Stimulated activated CD4-positive, alpha-beta T cell treated with anti-CD3 and anti-CD28 coated beads, Interleukin-15, amount 100 ng/mL, for 1 hour (primary cell): Measurements from ENCODE around the gene SIRT5.

Experiments
- DNase-seq, 2 donors: peaks; one replicate each; pipeline ENCODE4 v3.0.0-alpha.2; 2020; ENCODE audit warnings: low read depth in 1 of 2, low spot score in 1 of 2

Gene SIRT5

GRCh38 chr6:13586603-13587542, 12.5 kb downstream of the SIRT5 start:
- no peak for DNase-seq

DNA sequence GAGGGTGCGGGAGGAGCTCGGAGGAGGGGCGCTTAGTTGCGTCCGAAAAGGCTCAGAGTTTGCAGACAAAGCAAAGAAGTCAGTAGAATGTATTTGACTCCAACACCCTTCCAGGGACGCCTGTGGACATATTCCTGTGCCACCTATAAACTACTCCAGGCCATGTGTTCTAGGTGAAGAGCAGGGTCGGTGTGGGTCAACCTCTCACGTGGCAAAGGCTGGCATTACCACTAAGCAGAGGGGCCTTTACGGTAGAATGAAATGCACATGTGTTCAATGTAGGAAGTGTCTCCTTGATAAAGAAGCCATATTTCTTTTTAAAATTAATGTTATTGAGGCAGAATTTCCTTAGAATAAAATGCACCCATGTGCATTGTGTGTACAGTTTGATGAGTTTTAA, 15.4 kb downstream of the SIRT5 start:
- no peak for DNase-seq

- no peak for DNase-seq
These were observed 16.3 kb downstream of the SIRT5 start for GRCh38 chr6:13590574-13591153.

DNA sequence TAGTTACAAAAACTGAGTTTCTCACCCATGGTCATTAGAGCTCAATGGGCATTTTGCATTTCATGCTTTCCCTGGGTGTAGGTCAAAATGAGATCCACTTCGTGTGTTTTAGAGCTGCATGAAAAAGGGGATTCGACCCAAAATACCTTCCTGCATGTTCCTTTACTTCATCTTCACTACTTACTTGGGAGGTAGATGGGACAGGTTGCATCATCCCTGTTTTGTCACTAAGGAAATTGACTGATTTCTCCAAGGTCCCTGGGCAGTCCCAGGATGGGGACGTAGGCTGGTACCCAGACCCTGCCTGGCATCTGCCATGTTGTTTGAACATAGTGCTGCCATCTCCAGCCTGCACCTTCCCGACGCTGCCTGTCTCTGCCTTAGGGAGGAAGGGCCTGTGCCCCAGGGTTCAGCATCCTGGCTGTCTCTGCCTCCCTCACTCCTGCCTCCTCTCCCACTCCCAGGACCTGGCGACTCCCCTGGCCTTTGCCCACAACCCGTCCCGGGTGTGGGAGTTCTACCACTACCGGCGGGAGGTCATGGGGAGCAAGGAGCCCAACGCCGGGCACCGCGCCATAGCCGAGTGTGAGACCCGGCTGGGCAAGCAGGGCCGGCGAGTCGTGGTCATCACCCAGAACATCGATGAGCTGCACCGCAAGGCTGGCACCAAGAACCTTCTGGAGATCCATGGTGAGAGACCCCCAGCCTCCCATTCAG, 17.0 kb downstream of the SIRT5 start:
- DNase-seq, result no peak

DNA sequence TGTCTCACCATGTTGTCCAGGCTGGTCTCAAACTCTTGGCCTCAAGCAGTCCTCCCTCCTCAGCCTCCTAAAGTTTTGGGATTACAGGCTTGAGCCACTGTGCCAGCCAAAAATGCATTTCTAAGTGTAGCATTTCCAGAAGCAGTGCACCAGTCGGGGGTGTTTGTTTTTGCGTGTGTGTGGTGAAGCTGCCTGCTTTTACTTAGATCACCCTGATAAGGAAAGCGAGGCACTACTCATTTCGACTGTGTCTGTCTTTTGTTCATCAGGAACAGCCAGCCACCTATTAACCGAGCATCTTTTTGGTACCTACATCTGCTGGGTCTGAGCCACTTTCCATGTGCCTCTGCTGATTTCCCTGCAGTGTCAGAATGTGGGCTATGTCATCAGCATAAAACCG, 18.7 kb downstream of the SIRT5 start:
- DNase-seq, result no peak

DNA sequence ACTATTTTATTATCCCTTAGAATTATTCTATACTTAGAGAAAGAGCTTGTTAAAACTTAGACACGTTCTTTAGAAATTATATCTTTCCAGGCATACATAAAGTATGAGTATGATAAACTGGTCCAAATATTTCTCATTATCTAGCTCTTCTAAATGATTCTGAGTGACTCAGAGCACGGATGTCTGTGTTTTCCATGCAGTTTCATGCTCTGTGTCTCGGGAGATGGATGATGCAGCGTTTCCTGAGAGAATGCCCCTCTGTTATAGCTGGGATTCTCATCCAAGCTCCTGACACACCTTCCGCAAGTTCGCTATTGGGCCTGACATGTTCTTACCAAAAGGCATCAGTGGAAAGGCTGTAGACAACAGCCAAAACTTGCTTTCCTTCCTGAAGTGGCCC, 19.3 kb downstream of the SIRT5 start:
- DNase-seq, result no peak

DNA sequence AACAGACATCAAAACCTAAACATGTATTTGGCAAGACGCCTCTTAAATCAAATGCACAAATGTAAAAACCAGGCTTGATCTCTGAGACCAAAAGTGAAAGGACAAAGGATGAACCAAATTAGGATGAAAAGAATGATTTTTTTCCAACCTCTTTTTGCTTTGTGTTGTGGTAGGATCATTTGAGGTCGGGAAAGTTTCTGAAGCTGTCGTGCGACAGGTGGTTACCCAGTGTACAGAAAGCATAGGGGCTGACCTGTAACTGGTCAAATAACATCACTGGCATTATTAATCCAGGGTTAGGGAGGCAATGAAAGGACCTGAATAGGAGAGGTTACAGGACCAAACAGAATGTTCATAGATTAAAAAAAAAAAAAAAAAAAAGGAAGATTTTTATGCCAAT, 22.7 kb downstream of the SIRT5 start:
- no peak for DNase-seq

- DNase-seq, result no peak
These were observed 25.6 kb downstream of the SIRT5 start for GRCh38 chr6:13600036-13600435.

- DNase-seq, result no peak
These were observed 29.7 kb downstream of the SIRT5 start for GRCh38 chr6:13604135-13604534.

DNA sequence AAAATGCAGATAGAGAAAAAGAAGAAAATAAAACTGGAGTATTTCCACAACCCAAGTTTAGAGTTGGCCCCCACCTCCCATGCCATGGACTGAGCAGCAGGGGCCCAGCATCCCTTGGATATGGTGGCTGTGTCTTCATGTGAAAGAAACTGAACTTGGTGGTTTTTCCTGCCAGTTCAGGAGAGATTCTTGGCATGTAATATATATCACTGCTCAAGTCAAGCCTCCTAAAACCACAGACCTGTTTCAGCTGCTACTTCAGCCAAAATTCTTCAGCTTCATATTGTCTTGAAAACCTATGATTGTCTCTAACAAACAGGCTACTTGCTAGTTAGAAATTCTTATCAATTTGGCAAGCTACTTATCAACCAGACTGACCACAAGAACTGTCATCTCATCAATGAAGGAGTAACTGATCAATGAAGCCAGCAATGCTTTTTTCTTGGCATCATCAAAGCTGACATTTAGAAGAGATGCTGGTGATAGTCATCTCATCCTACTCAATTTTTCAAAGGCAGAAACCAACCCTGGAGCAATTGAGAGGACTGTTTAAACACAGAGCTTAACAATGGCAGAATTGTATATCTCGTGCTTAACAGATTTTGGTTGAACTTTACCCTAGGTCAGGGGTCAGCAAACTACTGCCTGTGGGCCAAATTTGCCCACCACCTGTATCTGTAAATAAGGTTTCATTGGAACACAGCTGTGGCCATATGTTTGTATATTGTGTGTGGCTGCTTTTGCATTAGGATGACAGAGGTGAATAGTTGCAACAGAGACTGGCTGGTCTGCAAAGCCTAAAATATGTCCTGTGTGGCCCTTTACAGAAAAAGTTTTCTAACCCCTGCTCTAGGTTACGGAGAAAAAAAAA, 30.4 kb downstream of the SIRT5 start:
- DNase-seq, result no peak

GRCh38 chr6:13605634-13606033, 31.2 kb downstream of the SIRT5 start:
- DNase-seq, result no peak

- DNase-seq, result no peak
These were observed 37.3 kb downstream of the SIRT5 start for GRCh38 chr6:13611715-13612114.

GRCh38 chr6:13613029-13613594, 38.7 kb downstream of the SIRT5 start:
- DNase-seq, result no peak

DNA sequence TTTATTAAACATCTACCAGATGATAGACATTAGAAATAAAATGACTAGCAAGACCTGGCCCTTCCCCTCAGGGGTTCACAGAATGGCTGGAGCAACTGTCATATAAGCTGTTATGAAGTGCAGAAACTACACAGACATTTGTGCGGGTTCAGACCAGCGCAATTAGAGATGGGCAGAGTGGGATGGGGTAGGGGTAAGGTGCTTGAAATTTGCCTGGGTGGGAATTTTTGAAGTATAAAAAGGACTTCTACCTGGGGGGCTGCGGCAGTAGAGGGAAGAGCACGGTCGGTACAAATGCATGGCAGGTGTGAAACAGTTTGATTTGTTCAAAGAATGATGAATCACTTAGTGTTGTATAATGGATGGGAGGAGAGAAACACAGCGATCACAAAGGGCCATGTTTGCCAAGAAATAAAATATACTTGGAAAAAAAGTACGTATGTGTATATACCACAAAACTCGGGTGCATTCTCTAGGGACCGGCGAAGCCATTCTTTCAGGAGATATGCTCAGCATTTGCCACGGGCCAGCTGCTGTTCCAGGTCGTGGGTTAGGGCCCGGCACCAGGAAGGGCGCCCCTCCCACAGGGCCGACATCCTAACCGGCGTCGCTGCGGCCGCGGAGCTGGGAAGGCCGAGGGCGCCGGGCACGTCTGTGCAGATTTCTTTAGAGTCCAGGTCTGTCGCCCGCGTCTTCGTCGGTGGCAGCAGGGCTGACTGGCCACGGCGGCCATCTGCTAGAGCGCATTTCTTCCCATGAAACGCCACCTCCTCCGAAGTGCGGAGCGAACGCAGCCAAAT, 39.9 kb downstream of the SIRT5 start:
- DNase-seq, result peak in 1 of 2 donors; percentile 9

GRCh38 chr6:13614926-13615791, 40.8 kb downstream of the SIRT5 start, which contains the start of gene NOL7:
TSS of gene NOL7 (plus strand) at chr6:13615335. CDS start at chr6:13615359, 24 bp downstream.
- peak; percentile 97 to 98 for DNase-seq

- peak; percentile 12 to 30 for DNase-seq
These were observed 41.4 kb downstream of the SIRT5 start for GRCh38 chr6:13615792-13616120.

DNA sequence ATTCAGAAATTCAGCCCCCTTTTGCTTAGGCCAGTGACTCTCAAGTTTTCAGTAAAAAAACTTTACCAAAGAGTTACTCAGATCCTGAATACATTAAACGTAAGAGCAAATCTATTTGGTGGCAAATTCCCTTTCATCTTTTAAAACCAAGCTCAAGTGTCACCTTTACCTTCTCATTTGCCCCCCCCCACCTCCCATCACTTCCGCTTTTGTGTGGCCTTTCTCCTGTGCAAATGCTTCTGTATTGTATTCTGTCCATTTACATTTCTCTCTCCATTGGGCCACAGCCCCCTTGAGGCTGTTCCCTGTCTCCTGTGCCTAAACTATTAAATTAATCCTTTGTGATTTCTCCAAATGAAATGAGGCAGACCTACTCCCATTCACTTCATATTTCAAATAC, 42.7 kb downstream of the SIRT5 start:
- DNase-seq, result no peak

GRCh38 chr6:13624871-13625288, 50.5 kb downstream of the SIRT5 start:
- DNase-seq, result no peak
